Islet precursor cell (in vitro differentiated cells): ENCODE measurements around the gene MYO9A.

ENCODE experiments used
- DNase-seq: peaks from one replicate; pipeline ENCODE4 v3.0.0-alpha.2; 2018

Gene MYO9A

GRCh38 chr15:71779073-71779797 is 338.7 kb downstream of the MYO9A start:
- no peak for DNase-seq

GRCh38 chr15:71777216-71777943 is 340.6 kb downstream of the MYO9A start:
- DNase-seq = no peak

GRCh38 chr15:71776304-71776703 is 341.6 kb downstream of the MYO9A start:
- DNase-seq = no peak

- DNase-seq = no peak
Observed at GRCh38 chr15:71775856-71776255, 342.1 kb downstream of the MYO9A start.

GRCh38 chr15:71773206-71773859 is 344.6 kb downstream of the MYO9A start:
- no peak for DNase-seq
